ENCODE results near the gene MSN. TPM values are rescaled to one million over a fixed set of nuclear protein-coding genes. Genes with fewer than 3 reads are reported as not detected.

Gene MSN
- total and polyA plus RNA-seq, 12 donors = 60.2 to 238 (median 120) TPM

- Histone ChIP-seq H3K36me3 (no peaks in the 10 kb centered on the region), H3K27me3 (peaks cover 0 to 66% (median 0%) of the 10 kb centered on the region in 7 donors), H3K9me3 (no peaks in the 10 kb centered on the region), H3K27ac (no peak overlapping the region), H3K4me1 (no peaks in the 10 kb centered on the region), H3K4me3 (no peak overlapping the region)
- no peak for TF ChIP-seq CTCF (IDR thresholded peaks at IDR 0.05)
- ATAC-seq = peak in 1 of 8 donors; percentile 91
- intact Hi-C loops (cut with DNase I) = no loop called here
- no peak for DNase-seq
- WGBS, 2 donors = 87 to 89% methylated on average over 5 of the region's 5 CpGs
These were observed 105.4 kb downstream of the MSN start for GRCh38 chrX:65772842-65773241.

- no peak for DNase-seq
These were observed 114.4 kb downstream of the MSN start for GRCh38 chrX:65781845-65782244.

GRCh38 chrX:65783746-65784145, 116.3 kb downstream of the MSN start:
- TF ChIP-seq CTCF (IDR thresholded peaks at IDR 0.05) = no peak
- no peak for ATAC-seq
- intact Hi-C loops (cut with DNase I) = no loop called here

More at GRCh38 chrX:65781845-65782244, 114.4 kb downstream of the MSN start:
- intact Hi-C loops (cut with DNase I) = no loop called here
- 91% methylated on average over 2 of the region's 2 CpGs for WGBS, 2 donors
- Histone ChIP-seq H3K27me3 (peaks cover 0 to 79% (median 0%) of the 10 kb centered on the region in 7 donors), H3K4me1 (no peaks in the 10 kb centered on the region), H3K36me3 (no peaks in the 10 kb centered on the region), H3K27ac (no peak overlapping the region), H3K4me3 (no peak overlapping the region), H3K9me3 (no peaks in the 10 kb centered on the region)
- no peak for TF ChIP-seq CTCF (IDR thresholded peaks at IDR 0.05)
- ATAC-seq = no peak

More at GRCh38 chrX:65783746-65784145, 116.3 kb downstream of the MSN start:
- no peak for DNase-seq
- WGBS, 2 donors = 73 to 82% methylated on average over 1 of the region's 1 CpG
- Histone ChIP-seq H3K4me1 (no peaks in the 10 kb centered on the region), H3K9me3 (no peaks in the 10 kb centered on the region), H3K4me3 (no peak overlapping the region), H3K27me3 (peaks cover 0 to 66% (median 0%) of the 10 kb centered on the region in 7 donors), H3K27ac (no peak overlapping the region), H3K36me3 (no peaks in the 10 kb centered on the region)

Other genes with a start within 250 kb of the MSN start
- gene LAS1L, start 132.9 kb upstream of the MSN start, total RNA-seq = 10 to 100 TPM; 10.6 to 15.1 (median 14.0) TPM
- gene LAS1L, start 132.9 kb upstream of the MSN start, polyA plus RNA-seq = 10 to 100 TPM; 14.7 to 24.4 TPM